ENCODE results near the gene GNE.

DNA sequence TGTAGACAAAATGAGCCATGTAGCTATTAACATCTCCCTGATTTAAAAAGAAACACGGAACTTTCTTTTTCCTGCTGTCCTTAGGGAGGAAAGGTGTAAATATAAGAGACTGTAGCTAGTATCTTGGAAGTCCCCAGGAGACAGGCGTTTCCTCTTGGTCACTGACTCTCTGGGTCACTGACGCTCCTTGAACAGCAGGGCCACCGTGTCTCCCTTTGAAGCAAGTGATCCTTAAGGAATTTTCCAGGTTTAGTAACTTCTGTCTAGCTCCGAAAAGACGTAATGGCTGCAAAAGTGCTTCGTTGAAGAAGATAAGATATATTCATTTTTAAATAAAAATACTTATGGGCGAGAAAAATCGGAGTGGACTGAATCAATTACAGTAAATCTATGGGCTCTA, 68.3 kb downstream of the GNE start:
- TF ChIP-seq, protein P1, sequence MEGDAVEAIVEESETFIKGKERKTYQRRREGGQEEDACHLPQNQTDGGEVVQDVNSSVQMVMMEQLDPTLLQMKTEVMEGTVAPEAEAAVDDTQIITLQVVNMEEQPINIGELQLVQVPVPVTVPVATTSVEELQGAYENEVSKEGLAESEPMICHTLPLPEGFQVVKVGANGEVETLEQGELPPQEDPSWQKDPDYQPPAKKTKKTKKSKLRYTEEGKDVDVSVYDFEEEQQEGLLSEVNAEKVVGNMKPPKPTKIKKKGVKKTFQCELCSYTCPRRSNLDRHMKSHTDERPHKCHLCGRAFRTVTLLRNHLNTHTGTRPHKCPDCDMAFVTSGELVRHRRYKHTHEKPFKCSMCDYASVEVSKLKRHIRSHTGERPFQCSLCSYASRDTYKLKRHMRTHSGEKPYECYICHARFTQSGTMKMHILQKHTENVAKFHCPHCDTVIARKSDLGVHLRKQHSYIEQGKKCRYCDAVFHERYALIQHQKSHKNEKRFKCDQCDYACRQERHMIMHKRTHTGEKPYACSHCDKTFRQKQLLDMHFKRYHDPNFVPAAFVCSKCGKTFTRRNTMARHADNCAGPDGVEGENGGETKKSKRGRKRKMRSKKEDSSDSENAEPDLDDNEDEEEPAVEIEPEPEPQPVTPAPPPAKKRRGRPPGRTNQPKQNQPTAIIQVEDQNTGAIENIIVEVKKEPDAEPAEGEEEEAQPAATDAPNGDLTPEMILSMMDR (IDR thresholded peaks at IDR 0.05) = no peak
- TF ChIP-seq POLR2AphosphoS5 (IDR thresholded peaks at IDR 0.05) (no peak), EP300 (IDR thresholded peaks at IDR 0.05) (no peak), POLR2A (IDR thresholded peaks at IDR 0.05; ENCODE audit: low read depth) (no peak)

Measured in esophagus muscularis mucosa (tissue), 4 donors.